Limb (tissue), 2 donors: ENCODE data around the gene RHBG.

Source experiments
- DNase-seq, 2 donors: peaks; one replicate each; pipeline ENCODE4 v3.0.0-alpha.2; 2016; ENCODE audit errors: extremely low spot score in 2 of 2

The RHBG gene

DNA sequence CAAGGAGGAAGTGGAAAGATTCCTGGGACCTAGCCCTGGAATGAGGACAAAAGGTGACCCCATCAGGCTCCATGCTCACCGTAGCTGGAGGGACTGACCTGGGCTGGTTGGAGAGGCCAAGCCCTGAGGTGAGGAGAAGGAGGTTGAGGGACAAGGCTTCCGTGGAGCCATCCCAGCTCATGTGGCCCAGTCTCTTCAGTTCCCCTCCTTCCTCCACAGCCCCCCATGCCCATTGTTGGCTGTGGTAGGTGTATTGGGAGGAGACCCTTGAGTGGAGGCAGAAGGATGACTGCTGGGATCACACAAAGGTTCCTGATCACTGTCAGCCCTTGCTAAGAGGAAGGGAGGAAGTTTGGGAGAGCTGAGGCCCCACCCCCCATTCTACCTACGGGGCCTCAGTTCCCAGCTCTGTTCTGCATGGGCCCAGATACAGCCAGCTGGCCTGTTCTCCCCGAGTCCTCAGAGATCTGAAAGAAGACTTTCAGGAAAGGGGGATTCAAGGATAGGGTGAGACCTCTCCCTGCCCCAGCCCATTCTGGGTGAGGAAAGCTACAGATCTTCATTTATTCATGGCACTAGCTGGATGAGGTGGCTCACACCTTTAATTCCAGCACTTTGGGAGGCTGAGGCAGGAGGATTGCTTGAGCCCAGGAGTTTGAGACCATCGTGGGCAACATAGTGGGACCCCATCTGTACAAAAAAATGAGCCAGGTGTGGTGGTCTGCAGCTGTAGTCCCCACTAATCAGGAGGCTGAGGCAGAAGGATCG, 17.3 kb downstream of the RHBG start:
- no peak for DNase-seq

DNA sequence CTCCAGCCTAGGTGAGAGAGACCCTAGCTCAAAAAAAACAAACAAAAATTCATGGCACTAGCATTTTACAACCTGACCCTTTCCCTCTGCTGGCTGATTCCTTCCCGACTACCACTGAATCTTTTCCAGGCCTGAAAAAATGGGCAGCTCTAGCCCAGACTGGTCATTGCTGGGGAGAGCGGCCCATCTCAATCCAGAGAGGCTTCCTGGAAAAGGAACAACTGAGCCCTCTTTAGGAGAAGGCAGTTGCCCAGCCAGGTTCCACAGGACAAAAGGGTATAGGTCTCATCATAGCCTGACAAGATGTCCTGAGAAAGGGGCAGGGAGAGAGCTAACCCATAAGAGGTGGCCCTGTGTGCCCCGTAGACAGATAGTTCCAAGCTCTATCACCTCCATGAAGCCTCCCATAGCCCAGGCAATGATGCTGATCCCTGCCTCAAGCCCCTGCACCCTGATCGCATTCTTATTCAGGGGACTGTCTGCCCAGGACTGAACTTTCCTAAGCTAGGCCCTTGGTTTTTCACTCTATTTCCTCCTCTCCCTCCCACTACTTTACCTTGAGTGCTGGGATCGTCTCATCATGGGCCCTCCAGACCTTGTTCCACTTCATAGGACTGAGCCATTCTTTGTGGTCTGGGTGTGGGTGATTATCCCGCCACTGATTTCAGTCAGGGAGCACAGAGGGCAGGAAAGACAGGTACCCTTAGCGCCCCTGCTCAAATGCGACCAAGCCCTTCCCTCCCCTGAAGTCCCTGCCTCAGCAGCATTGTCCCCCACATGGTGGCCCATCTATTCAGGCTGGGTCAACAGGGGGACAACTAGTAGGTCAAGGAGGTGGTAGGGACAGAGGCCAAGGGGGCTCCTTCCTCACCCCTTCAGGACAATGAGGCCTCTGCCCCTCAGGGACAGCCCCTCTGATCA, 18.2 kb downstream of the RHBG start:
- DNase-seq = no peak

DNA sequence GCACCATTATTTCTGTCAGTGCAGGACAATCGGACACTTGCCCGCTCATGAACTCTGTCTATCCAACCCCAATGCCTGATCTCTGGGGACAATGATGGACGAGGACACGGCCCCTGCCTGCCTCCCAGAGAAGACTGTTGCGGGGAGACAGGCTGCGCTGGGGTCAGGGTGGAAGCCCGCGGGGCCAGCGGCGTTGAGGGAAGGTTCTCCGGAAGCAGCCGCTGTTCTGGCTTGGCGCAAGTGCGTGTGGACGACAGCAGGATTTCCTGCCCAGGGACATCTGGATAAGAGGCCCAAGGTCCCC, 18.8 kb downstream of the RHBG start:
- no peak for DNase-seq

DNA sequence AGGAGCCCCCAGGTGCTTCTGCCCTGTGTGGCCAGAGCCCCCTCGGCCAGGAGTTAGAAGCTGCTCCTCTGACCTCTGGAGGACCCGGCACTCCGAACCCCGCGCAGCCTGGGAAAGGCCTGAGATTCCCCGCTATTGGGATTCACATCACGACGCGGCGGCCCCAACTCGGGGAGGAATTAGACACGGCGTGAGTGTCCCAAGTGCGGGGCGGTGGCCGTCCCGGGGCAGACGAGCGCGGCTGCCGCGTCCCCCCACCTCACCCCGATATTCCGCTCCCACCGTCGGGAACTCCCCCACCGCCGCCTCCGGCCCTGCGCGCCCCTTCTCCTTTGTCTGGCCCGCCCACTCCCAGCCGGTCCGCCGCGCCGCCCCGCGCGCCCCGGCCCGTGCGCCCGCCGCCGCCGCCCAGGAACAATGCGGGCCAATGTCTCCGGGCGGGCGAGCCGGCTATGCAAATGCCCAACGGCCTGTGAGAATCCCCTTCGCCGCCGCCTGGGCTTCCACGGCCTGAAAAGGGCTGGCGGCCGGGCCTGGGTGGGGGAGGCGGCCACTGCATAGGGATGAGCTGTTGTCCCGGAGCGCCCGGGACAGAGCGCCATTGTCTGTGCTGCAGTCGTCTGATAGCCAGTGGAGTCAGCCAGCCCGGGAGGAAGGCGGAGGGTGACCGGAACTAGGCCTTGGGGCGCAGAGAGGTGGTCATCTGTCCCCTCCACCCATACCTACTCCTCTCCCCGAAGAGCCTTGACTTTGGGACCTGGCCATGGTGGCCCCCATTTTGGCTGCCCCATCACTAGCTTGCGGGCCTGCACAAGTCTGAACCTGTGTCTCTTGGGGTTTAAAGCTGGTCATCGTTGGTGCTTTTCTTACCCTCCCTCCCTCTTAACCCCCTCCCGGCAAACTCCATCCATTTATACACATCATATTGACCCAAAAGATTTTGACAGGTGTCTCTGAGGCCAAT, 19.4 kb downstream of the RHBG start:
- peak in 1 of 2 donors; percentile 71 for DNase-seq

DNA sequence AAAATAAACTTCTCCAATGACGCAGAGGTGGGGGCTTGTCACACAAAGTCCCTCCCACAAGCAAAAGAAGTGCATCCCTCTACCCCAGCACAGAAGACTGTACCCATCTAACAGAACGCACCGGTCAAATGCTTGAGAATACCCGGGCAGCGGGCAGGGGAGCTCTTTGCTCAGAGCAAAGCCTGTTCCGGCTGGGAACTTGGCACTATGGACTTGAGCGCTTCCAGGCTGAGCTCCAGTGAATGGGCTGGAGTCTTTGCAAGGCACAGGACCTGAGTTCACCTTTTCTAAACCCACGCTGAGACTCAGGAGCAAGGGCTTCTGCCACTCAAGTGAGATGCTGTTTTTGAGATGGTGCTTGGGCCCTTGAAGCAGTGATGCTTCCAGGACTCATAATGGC, 20.3 kb downstream of the RHBG start:
- no peak for DNase-seq

DNA sequence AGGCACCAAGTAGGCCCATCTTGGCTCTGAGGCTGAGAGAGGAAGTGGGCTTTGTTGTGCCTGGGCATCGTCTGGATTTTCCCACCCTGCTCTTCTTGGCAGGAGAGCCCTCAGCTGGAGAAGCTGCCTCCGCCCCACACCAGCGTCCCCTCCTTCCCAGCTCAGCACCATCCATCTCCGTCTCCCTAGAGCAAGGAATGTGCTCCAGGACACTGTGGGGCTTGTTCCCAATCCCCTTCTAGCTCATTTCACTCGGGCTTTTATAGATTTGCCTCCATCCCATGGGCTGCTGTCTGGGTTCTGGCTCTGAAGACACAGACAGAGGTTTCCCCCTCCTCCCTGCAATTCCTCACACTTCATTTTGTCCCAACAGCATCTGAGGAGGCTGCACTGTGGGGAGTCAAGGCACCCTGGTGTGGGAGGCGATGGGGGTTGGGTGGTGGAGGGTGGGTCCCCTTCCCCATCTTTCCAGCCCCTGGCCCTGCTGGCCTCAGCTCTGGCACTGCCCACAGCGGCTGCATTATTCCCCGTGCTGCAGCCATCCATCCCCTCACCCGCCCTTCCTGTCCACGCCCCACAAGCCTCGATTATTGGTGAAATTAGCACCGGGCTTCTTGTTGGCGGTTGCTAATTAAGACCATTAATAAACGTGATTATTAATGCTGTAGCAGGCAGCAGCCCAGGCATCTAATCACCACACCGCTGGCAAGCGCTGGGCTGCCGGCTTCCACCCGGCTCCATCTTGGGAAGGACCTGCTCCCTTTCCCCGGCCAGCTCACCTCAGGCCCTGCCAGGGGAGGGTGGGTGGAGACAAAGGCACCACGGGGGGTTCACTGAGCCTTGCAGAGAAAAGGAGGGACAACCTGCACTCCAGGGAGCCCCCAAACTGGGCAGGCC, 21.7 kb downstream of the RHBG start:
- DNase-seq = no peak

DNA sequence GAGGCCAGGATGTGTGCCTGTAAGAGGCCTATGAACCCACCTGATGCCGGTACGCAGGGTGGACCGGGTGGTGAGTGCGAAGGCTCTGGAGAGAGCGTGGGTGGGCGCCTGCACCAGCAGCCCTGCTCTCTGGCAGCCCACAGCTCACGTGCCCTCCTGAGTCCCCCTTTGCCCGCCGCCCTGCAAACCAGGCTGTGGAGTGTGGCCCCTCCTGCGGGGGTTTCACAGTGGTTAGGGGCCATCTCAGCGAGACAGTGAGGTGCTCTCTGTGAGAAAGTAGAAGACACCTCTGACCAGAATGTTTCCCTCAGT, 22.3 kb downstream of the RHBG start:
- DNase-seq = no peak

DNA sequence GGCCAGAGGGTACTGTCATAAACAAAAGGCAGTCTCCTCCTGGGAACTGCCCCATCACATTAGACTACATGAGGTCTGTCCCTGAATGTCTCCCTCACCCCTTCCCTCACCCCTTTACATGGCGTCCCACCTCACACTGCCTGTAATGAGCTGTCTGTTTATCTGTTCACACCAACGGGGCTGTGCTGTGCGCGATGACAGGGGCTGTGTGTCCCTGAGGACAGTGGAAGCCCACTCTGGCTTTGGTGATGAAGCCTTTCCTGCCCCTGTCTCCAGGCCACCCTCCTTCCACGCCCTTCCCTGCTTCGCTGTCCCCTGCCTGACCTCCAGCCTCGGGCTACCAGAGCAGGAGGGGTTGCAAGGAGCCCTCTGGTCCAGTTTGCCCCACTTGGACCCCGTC, 22.7 kb downstream of the RHBG start:
- no peak for DNase-seq

DNA sequence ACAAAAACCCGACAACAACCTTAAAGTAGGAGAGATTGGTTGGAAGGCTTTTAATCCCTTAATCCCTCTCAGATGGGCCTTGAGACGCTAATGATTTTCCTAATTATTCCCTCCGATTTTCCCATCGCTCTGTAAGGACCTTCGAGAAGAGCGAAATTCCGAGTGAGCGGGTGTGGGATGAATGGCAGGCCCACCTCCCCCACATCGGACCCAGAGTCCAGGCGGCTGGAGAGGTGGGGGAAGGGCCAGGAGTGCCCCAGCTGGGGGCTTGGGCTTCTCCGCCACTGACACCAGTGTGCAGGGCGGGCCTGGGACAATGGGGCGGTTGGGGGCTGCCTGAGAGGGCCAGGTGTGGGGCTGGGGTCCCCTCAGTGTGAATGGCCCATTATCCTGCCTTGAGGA, 23.4 kb downstream of the RHBG start:
- no peak for DNase-seq

DNA sequence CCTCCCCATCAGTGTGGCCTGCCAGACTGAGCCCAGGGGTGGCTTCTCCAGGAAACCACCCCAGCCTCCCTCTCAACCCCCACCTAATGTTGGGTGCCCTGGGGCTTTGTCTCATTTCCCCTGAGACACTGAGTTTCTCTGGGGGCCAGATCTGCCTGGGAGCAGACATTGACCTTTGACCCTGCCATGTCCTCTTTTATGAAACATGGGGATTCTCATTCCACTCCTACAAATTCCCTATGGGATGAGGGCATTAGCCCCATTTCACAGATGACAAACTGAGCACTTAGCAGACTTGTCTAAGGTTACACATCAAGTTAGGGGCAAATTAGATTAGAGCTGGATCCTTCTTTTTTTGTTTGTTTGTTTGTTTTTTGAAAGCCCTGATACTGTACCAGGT, 24.1 kb downstream of the RHBG start:
- DNase-seq = no peak

DNA sequence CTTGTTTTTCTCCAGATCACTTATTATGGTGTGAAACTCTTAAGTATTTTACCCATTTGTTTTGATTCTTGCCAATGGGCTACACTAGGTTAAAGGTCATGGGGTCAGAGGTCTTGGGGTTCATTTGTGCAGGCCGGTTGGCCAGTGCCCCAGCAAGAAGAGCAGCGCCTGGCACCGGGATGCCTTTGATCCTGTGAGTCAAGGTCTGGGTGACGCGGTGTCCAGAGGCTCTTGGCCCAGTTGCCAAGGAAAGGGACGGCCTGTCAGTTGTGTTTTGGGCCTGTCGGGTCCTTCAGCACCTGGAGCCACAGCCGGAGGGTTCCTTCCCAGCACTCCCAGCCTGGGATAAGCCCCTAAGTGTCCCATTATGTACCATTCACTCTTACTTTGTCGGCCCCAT, 25.1 kb downstream of the RHBG start:
- DNase-seq = no peak

DNA sequence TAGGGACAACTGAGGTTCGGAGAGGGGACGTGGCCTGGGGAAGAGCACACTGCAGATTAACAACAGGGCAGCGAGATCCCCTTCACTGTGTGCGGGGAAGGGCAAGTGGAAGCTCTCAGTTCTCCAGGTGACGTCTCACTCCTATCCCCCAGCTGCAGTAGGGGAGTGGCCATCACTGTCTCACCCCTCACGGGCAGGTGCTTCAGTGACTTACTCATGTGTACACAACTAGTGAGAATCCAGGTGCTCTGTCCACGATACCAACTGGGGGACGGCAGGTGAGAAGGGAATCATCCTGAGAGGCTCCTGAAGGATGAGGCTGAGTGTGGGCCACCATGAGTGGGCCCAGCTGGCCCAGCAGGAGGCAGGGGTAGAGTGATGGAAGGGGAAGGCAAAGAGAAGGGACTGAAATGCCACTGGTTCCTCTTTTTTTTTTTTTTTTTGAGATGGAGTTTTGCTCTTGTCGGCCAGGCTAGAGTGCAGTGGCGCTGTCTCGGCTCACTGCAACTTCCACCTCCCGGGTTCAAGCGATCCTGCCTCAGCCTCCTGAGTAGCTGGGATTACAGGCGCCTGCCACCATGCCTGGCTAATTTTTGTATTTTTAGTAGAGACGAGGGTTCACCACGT, 25.9 kb downstream of the RHBG start:
- DNase-seq = no peak

DNA sequence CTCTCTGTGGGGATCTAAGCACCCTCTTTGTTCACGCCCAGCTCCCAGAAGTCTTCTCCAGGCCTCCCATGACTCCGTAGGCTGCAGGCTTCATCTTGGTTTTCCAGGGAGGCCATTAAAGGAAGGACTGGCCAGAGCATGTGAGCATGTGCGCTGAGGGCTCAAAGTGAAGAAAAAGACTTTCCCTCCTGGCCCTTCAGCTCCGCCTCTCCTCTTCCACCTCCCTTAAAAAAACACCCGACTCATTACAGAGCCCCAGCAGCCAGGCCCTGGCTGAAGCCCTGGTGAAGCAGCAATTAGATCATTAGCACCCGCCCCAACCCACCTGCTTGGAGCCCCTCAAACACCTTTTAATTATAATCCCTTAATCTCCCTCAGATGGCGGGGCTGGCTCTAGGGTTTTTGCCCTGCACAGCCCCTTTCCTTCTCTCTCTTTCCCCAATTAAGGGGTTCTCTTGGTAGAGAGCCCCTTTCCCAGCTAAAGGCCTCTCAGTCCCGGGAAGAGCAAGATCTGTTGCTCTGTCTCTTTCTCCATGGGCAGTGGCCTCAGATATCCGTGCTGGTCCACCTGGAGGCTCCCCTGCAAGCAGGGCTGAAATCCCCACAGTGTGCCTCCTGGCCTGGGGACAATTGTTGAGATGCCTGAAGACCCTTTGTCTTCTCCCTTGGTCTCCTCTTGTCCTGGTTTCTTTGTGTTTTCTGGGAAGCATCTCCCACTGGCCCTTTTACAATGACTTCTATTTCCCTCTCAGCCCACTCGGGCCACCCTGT, 30.5 kb downstream of the RHBG start:
- DNase-seq = no peak

DNA sequence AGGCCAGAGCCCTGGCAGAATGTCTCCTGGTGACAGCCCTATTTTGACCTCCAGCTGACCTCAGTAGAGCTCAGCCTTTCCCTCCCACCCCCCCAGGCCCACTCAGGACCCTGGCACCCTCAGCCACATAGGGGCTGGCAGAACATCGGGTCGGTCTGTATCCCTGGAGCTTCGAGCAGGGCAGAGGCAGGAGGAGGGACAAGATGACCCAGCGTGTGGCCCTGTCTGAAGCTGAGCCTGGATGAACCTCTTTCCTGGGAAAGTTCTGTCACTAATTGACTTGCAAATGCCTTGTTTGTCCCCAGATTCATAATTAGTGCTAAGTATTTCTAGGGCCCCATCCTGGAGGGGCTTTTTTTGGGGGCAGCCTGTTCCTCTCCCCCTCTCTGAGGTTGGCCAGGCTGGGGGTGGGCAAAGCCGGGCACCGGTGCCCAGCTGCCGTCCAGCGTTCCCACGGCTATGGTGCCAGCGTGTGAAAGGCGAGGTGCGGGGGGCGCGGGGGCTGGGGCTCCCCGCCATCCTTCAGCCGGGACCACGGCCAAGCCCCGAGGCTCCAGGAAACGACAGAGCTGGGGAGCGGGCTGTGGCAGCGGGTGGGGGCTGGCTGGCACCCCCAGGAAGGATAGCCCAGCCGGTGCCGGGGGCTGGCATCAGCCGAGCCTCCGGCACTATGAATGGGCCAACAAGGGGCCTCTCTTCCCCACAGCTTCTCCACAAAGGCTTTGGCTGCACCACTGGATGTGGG, 31.4 kb downstream of the RHBG start:
- DNase-seq = peak in 1 of 2 donors; percentile 58

DNA sequence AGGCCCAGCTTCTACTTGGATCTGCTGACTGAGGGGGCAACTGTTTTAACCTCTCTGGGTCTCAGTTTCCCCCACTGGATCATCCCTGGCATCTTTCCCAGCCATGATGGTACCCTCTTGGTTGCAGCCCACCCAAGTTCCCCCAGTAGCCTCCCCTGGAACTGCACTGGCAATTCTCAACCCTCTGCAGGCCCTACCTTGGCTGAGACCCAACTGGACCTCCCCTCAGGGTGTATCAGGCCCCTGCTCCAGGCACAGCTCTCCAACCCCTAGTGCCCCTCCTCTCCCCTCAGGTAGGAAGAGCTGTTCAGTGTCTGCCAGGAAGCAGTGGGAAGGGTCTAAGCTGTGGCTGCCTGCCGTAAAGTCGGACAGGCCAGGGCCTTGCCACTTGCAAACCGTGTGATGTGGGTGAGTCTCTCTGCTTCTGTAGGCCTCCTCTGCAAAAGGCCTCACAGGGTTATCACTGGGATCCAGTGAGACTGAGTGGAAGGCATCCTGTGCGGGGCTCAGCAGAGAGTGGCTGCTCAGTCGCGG, 32.1 kb downstream of the RHBG start:
- DNase-seq = peak in 1 of 2 donors; percentile 43

DNA sequence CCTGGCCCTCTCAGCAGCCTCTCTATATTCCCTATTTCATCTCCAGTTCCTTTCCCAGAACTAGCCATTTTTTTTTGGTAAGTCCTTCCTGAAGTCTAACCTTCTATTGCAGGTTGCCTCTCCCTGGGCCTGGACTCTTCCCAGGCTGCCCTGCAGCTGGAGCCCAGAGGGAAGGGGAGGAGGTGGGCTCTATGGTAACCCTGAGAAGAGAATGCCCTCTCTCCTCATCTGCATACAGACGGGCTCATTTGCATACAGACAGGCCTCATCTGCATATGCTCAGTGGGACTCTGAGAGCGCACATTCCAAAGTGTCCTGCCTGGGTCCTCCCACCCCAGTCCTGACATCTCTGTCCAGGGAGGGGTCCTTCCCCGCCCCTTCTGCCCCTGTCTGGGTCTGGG, 32.7 kb downstream of the RHBG start:
- peak in 1 of 2 donors; percentile 40 for DNase-seq

DNA sequence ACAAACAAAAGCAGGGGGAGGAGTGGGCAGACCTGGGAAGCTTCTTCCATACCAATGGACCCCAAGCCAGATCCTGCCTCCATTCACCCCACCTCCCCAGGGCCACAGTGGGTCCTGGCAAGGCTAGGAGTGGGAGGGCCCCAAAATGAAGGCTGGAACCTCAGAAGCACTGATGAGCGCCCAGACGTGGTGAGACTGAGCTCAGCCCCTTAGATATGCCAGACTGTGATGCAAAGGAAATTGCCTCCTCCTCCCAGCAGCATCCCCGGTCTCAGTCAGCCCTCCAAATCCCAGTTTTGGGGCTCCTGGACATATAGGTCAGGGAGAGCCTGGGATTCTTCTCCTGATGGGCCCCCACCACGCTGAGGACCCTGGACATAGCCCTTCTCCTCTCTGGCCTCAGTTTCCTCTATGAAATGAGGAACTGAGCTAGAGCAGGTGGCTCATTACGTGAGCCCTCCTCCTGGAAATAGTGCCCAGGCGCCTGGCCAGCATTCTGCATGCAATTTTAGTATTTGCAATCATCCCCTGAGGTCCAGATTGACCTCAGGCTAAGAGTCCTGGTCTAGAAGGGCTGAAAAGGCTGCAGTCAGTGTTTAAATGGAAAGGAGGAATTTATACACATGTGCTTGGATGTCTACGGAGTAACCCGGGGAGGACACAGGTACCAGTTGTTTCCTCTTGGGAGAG, 33.5 kb downstream of the RHBG start:
- DNase-seq = no peak

DNA sequence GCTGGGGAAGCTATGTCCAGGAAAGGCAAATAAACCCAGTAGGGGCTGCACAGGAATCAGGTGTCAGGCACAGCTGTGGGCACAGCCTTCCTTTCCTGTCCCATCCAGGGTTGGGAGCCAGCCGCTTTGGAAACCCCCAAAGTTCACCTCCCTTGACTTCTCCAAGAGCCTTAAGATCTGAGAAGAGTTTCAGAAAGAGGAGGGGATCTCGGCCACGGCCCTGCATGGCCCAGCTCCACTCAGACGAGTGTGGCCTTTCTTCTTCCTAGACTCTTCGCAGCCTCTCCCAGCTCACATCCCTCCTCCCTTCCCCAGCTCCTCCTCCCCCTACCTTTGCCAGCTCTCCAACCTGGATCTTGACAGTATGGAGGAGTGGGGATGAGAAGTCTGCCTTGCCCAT, 36.7 kb downstream of the RHBG start:
- DNase-seq = no peak
